ENCODE results near the gene AKAP6. TPM values are rescaled to one million over a fixed set of nuclear protein-coding genes. Genes with fewer than 3 reads are reported as not detected.
A peak's percentile ranks its signal among the peaks of the same experiment; 100 is the strongest.

AKAP6 gene
- total and polyA plus RNA-seq, 2 experiments from 2014 or later, result 0.38 to 0.42 TPM

GRCh38 chr14:32300136-32300535 is 29.0 kb upstream of the AKAP6 start:
- no peaks in the 10 kb centered on the region for H3K9me3 Mint-ChIP-seq
- Histone ChIP-seq H3K4me1 (ENCODE audit: insufficient read depth) (no peaks in the 10 kb centered on the region), H3K27ac (ENCODE audit: low read depth) (no peak overlapping the region), H3K27me3 (ENCODE audit: insufficient read depth) (no peaks in the 10 kb centered on the region), H3K9me2 (ENCODE audit: insufficient read depth) (no peaks in the 10 kb centered on the region), H4K20me1 (replicated peaks; ENCODE audit: insufficient read depth) (no peaks in the 10 kb centered on the region), H3K36me3 (ENCODE audit: insufficient read depth) (no peaks in the 10 kb centered on the region), H3F3A (replicated peaks; ENCODE audit: low read depth) (no peaks in the 10 kb centered on the region), H3K4me2 (no peak overlapping the region), H3K79me2 (replicated peaks; ENCODE audit: insufficient read depth) (no peaks in the 10 kb centered on the region), H3K4me3 (no peak overlapping the region), H2AFZ (no peak overlapping the region)
- DNase-seq (ENCODE audit: low spot score) (no peak), ATAC-seq (peak; percentile 46)
- TF ChIP-seq JUNB (IDR thresholded peaks at IDR 0.05; ENCODE audit: unreplicated experiment), result no peak
- TF ChIP-seq EZH2phosphoT487 (IDR thresholded peaks at IDR 0.05; ENCODE audit: unreplicated experiment), result no peak
- TF ChIP-seq ETS1 (IDR thresholded peaks at IDR 0.05), result no peak
- TF ChIP-seq POLR2AphosphoS5 (IDR thresholded peaks at IDR 0.05; ENCODE audit: low read depth), result no peak
- TF ChIP-seq ZNF114 (CRISPR knock-in tag; IDR thresholded peaks at IDR 0.05), result no peak
- no peak for TF ChIP-seq CREB1 (CRISPR knock-in tag; IDR thresholded peaks at IDR 0.05; ENCODE audit: low read depth)
- TF ChIP-seq STAT1 (IDR thresholded peaks at IDR 0.05; ENCODE audit: unreplicated experiment), result no peak
- no peak for TF ChIP-seq ZNF462 (CRISPR knock-in tag; IDR thresholded peaks at IDR 0.05)
- TF ChIP-seq EZH2 (IDR thresholded peaks at IDR 0.05; ENCODE audit: low read depth, unreplicated experiment), result no peak
- TF ChIP-seq NANOG (IDR thresholded peaks at IDR 0.05; ENCODE audit: borderline replicate concordance), result no peak
- TF ChIP-seq, protein P1, sequence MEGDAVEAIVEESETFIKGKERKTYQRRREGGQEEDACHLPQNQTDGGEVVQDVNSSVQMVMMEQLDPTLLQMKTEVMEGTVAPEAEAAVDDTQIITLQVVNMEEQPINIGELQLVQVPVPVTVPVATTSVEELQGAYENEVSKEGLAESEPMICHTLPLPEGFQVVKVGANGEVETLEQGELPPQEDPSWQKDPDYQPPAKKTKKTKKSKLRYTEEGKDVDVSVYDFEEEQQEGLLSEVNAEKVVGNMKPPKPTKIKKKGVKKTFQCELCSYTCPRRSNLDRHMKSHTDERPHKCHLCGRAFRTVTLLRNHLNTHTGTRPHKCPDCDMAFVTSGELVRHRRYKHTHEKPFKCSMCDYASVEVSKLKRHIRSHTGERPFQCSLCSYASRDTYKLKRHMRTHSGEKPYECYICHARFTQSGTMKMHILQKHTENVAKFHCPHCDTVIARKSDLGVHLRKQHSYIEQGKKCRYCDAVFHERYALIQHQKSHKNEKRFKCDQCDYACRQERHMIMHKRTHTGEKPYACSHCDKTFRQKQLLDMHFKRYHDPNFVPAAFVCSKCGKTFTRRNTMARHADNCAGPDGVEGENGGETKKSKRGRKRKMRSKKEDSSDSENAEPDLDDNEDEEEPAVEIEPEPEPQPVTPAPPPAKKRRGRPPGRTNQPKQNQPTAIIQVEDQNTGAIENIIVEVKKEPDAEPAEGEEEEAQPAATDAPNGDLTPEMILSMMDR (conservative IDR thresholded peaks at IDR 0.05; ENCODE audit: low read depth in 2 of 2), result no peak
- no peak for TF ChIP-seq ZNF331 (CRISPR knock-in tag; IDR thresholded peaks at IDR 0.05; ENCODE audit: low read depth)
- TF ChIP-seq, protein P2, sequence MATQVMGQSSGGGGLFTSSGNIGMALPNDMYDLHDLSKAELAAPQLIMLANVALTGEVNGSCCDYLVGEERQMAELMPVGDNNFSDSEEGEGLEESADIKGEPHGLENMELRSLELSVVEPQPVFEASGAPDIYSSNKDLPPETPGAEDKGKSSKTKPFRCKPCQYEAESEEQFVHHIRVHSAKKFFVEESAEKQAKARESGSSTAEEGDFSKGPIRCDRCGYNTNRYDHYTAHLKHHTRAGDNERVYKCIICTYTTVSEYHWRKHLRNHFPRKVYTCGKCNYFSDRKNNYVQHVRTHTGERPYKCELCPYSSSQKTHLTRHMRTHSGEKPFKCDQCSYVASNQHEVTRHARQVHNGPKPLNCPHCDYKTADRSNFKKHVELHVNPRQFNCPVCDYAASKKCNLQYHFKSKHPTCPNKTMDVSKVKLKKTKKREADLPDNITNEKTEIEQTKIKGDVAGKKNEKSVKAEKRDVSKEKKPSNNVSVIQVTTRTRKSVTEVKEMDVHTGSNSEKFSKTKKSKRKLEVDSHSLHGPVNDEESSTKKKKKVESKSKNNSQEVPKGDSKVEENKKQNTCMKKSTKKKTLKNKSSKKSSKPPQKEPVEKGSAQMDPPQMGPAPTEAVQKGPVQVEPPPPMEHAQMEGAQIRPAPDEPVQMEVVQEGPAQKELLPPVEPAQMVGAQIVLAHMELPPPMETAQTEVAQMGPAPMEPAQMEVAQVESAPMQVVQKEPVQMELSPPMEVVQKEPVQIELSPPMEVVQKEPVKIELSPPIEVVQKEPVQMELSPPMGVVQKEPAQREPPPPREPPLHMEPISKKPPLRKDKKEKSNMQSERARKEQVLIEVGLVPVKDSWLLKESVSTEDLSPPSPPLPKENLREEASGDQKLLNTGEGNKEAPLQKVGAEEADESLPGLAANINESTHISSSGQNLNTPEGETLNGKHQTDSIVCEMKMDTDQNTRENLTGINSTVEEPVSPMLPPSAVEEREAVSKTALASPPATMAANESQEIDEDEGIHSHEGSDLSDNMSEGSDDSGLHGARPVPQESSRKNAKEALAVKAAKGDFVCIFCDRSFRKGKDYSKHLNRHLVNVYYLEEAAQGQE (IDR thresholded peaks at IDR 0.05; ENCODE audit: unreplicated experiment), result no peak
- no peak overlapping the region for H3K4me3 Mint-ChIP-seq
- no peaks in the 10 kb centered on the region for H3K27me3 Mint-ChIP-seq (ENCODE audit: insufficient read depth, low read depth, poor library complexity)
- H3K27ac Mint-ChIP-seq, result no peak overlapping the region
- no peaks in the 10 kb centered on the region for H3K4me1 Mint-ChIP-seq
- no peaks in the 10 kb centered on the region for H3K36me3 Mint-ChIP-seq (ENCODE audit: low read depth)

Measured in GM23338 (cell line).